Endometrium (tissue), 2 donors: ENCODE data around the gene GID8.

Experiments used
- FAIRE-seq: peaks from 2 replicates; lab custom pipeline; 2012; peaks lifted over from hg19 to GRCh38; lab: Jason Lieb, UNC
- donor health status: control.
- donor health status: control.

The GID8 gene

DNA sequence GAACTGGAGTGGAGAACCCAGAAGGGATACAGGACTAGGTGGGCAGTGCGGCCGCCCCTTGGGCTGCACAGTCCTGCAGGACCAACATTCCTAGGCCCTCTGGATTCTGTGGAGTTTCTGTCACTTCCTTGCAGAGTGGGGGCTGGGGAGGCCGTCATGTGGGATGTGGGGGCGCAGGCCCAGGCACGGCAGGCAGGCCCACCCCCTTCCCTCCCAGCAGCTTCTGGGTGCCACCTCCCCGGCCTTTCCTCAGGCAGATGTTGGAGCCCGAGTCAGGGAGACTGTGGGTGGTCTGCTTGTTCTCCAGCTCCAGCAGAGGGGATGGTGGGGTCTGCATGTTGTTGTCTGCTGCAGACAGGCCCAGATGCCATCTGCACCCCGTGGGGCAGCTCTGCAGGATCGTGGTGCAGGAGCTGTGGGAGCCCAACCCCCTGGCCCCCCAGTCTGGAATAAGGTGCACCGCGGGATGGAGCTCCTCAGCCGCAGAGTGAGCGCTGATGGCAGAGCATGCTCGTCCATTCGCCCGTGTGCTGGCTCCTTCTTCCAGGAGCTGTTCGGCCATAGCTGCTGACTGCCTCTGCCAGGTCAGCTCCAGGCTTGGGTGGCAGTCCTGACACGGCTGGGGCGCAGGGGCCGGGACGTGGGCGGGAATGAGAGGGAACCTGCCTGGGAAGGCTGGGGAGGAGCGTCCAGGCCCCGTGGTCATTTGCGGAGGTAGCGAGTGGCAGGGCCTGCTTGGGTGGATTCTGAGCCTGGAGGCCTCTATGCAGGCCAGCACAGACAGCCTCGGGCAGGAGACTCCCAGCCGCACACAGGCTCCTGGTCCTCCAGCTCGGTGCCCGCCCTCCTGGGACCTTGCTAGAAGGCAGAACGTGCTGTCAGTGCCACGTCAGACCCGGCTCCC is 32.6 kb downstream of the GID8 start:
- no peak for FAIRE-seq

- FAIRE-seq = no peak
These were observed 33.4 kb downstream of the GID8 start for GRCh38 chr20:62971211-62971949.

DNA sequence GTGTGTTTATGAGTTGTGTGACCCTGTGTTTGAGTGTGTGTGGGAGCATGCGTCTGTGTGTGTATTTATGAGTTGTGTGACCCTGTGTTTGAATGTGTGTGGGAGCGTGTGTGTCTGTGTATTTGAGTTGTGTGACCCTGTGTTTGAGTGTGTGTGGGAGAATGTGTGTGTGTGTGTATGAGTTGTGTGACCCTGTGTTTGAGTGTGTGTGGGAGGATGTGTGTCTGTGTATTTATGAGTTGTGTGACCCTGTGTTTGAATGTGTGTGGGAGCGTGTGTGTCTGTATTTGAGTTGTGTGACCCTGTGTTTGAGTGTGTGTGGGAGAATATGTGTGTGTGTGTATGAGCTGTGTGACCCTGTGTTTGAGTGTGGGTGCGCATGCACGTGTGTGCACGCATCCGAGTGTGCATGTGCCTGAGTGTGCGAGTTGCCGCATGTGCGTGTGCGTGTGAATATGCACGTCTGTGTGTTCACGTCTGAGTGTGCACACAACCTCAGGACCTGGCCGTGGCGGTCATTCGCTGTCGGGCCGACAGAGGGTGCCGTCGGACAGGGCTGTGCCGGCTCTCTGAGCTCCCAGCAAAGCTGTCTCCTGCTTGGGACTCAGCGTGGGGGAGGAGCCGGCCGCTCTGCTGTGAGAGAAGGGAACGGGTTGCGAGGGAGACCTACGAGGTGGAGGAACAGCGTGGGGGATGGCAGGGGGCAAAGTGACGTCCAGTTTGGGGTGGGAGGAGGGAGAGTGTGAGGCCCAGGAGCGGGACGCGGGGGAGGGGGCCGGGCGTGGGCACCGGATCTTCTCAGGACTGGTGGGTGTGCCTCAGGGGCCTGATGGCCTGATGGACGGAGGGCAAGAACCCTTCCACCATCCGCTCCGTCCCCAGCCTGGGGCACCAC is 34.2 kb downstream of the GID8 start:
- FAIRE-seq = no peak

- FAIRE-seq = no peak
These were observed 35.1 kb downstream of the GID8 start for GRCh38 chr20:62972845-62973745.

DNA sequence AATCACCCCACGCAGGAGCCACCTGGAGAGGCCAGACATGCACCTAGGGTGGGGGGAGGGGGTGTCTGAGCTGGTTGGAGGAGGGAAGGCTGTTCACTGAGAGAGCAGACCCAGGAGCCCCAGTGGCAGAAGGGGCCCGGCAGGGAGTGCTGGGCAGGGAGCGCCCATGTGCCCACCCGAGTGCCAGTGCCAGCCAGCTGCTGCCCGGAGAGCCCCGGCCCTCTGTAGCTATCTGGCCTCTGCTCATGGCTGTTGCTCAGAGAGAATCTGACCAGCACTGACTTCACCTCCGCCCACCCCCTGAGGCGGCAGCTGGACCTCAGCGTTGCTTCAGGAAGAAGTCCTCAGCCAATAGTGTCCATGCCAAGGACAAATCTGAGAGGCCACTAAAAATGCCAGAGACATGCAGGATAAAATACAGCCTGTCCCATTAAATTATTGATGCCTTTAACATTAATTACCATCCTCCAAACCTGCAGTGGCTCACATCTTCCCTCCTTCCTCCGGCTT is 37.4 kb downstream of the GID8 start:
- no peak for FAIRE-seq

DNA sequence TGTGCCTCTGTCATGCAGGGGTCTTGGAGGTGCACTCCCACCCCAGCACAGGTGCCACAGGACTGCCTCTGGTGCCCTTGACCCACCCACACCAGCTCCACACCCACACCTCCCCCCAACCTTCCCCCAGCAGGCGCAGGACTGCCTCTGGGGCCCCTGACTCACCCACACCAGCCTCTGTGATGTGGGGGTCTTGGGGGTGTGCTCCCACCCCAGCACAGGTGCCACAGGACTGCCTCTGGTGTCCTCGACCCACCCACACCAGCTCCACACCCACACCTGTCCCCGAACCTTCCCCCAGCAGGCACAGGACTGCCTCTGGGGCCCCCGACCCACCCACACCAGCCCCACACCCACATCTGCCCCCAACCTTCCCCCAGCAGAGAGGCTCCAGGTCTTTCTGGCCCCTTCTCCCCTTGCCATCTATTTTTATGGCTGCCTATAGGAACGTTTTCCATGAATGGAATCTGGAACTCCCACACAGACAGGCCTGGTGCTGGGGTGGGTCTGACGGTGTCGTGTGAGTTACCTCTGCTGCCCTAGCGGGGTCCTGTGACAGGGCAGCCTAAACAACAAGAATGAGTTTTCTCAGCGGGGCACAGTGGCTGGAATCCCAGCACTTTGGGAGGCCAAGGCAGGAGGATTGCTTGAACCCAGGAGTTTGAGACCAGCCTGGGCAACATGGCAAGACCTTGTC is 38.0 kb downstream of the GID8 start:
- FAIRE-seq = no peak

- no peak for FAIRE-seq
These were observed 38.9 kb downstream of the GID8 start for GRCh38 chr20:62976886-62977285.

DNA sequence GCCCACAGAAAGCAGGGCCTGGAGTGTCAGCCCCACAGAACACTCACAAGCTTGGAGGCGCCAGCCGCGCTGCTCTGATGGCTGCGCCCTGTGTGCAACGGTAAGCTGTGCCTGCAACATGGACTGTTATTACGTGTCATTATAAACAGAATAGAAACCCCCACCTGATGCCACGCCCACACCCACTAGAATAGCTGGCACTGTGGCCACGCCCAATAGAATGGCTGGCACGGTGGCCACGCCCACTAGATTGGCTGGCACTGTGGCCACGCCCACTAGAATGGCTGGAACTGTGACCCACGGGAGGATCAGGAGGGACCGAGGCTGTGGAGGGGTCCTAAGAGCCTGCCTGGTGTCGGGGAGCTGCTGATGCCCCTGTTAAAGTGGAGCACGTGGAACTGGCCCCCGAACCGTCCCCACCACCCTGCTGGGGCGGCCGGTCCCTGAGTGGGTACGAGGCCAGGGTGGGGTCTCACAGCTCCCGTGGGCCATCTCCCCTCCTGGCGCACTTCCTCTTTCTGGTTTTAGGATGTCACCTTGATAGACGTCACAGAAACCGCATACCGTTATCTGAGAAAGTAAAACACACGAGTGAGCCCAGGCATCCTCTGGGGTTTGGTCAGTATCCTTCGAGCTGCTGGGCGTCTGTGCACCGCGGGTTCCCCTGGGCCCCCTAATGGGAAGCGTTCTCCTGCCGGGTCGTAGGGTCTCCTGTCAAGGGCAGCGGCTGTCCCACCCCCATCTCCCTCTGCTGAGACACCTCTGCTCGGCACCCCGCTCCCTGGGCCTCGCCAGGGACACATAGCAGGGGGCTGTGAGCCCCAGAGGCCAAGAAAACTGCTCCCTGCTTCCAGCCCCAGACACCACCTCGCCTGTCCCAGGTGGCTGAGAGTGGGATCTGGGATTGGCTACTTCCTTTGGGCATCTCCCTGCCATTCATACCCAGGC is 39.9 kb downstream of the GID8 start:
- no peak for FAIRE-seq

- FAIRE-seq = no peak
These were observed 40.6 kb downstream of the GID8 start for GRCh38 chr20:62978561-62978943.

GRCh38 chr20:62979310-62979709 is 41.4 kb downstream of the GID8 start:
- FAIRE-seq = no peak

GRCh38 chr20:62979876-62980373 is 42.0 kb downstream of the GID8 start:
- no peak for FAIRE-seq

- FAIRE-seq = no peak
These were observed 42.5 kb downstream of the GID8 start for GRCh38 chr20:62980380-62980960.

- no peak for FAIRE-seq
These were observed 43.0 kb downstream of the GID8 start for GRCh38 chr20:62980970-62981369.

GRCh38 chr20:62982124-62983075 is 44.5 kb downstream of the GID8 start:
- no peak for FAIRE-seq

DNA sequence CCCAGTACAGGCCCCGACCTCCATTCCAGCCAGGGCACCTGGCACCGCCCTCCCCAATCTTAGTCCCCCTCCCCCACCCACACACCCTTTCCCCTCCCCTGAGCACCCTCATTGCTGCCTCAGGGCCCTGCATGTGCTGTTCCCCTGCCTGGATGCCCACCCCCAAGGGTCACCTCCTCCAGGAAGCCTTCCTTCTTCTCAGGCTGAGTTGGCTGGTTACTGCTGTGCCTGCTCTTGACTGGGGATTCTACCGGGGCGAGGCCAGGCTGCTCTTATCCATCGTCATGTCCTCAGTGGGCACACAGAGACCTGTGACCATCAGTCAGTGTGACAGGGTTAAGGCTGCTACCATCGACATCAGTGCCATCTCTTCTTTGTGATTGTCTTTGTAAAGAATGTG is 45.3 kb downstream of the GID8 start:
- no peak for FAIRE-seq

DNA sequence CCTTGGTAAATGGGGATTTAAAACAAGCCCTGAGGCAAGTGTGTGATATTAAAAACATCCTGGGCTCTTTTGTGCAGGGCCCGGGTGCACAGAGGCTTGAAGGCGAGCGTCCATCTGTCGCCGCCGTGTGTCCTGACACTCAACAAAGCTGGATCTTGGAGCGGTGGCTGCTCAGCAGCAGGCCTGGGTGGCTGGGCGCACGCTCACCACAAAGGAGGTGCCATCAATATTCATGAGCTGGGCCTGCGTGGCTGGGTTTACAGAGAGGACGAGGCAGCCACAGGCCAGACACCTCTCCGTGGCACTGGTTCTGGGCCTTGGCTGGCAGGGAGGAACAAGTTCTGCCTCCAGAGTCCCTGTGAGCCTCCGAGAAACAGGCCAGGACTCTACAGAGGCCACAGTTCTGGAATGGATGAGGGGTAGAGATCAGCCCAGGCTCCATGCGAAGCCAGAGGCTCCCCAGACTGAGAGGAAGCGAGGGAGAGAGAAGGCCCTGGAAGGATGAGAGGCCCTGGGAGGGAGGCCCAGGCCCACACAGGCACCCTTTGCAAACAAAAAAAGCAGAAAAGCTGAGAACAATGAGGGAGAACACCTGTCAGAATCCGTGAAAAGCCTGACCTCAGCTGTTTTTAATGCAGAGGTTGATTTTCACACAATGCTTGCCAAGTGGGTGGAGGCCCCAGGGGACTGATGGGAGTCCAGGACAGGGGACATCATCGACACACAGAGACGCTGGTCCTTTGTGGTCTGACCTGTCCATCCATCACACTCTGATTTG is 46.9 kb downstream of the GID8 start:
- no peak for FAIRE-seq

DNA sequence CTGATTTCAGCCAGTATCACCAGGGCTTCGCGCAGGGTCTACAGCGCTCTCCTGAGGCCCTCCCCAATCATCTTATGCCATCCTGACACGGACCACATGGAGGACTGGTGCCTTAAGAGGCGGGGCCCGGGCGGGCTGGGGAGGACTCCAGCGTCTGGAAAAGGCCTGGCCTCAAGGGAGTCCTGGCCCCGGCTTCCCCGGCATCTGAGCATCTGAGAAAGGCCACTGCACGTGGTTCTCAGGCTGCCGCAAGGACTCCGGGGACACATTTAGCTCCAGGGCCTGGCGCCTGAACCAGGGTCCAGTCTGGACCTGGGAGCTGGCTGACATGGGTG is 47.5 kb downstream of the GID8 start:
- FAIRE-seq = no peak
